IPS-15b (cell line): ENCODE results near the gene CLASP1.

Source experiments
- H3K27me3 ChIP-seq: one replicate; pipeline ENCODE4 v1.6.1; 2013; ENCODE audit warnings: low read length; ENCODE audit not compliant: control insufficient read depth, insufficient read depth
- H3K36me3 ChIP-seq: one replicate; pipeline ENCODE4 v1.6.1; 2013; ENCODE audit warnings: low read length; ENCODE audit not compliant: control insufficient read depth, insufficient read depth
- H3K4me1 ChIP-seq: one replicate; pipeline ENCODE4 v1.6.1; 2013; ENCODE audit warnings: mild to moderate bottlenecking, low read length; ENCODE audit not compliant: control insufficient read depth, insufficient read depth
- H3K4me3 ChIP-seq: one replicate; pipeline ENCODE4 v1.5.1; 2013; ENCODE audit warnings: low read depth, low read length
- H3K9ac ChIP-seq: one replicate; pipeline ENCODE4 v1.6.1; 2013; ENCODE audit warnings: low read depth, mild to moderate bottlenecking, low read length
- H3K9me3 ChIP-seq: one replicate; pipeline ENCODE4 v1.6.1; 2013; ENCODE audit warnings: mild to moderate bottlenecking, low read length; ENCODE audit not compliant: control insufficient read depth, insufficient read depth

The CLASP1 gene

GRCh38 chr2:121529439-121530211, 119.6 kb downstream of the CLASP1 start:
- Histone ChIP-seq H3K4me3 (peak overlapping the region; percentile 83), H3K36me3 (no peaks in the 10 kb centered on the region), H3K27me3 (no peaks in the 10 kb centered on the region), H3K9me3 (no peaks in the 10 kb centered on the region), H3K4me1 (peaks cover 9% of the 10 kb centered on the region), H3K9ac (peak overlapping the region; percentile 92)

GRCh38 chr2:121527009-121527682, 122.1 kb downstream of the CLASP1 start:
- H3K4me1 ChIP-seq, result peaks cover 3% of the 10 kb centered on the region
- H3K4me3 ChIP-seq, result no peak overlapping the region
- no peaks in the 10 kb centered on the region for H3K36me3 ChIP-seq
- no peak overlapping the region for H3K9ac ChIP-seq
- H3K9me3 ChIP-seq, result no peaks in the 10 kb centered on the region
- H3K27me3 ChIP-seq, result no peaks in the 10 kb centered on the region

GRCh38 chr2:121524685-121525425, 124.4 kb downstream of the CLASP1 start:
- no peak overlapping the region for H3K9ac ChIP-seq
- H3K4me1 ChIP-seq, result no peaks in the 10 kb centered on the region
- no peaks in the 10 kb centered on the region for H3K27me3 ChIP-seq
- H3K9me3 ChIP-seq, result no peaks in the 10 kb centered on the region
- H3K4me3 ChIP-seq, result no peak overlapping the region
- H3K36me3 ChIP-seq, result peaks cover 3% of the 10 kb centered on the region

GRCh38 chr2:121521359-121521758, 127.9 kb downstream of the CLASP1 start:
- Histone ChIP-seq H3K9me3 (no peaks in the 10 kb centered on the region), H3K4me1 (no peaks in the 10 kb centered on the region), H3K27me3 (no peaks in the 10 kb centered on the region), H3K36me3 (peaks cover 3% of the 10 kb centered on the region), H3K9ac (no peak overlapping the region), H3K4me3 (no peak overlapping the region)

- Histone ChIP-seq H3K4me1 (no peaks in the 10 kb centered on the region), H3K36me3 (peaks cover 3% of the 10 kb centered on the region), H3K4me3 (no peak overlapping the region), H3K9me3 (no peaks in the 10 kb centered on the region), H3K27me3 (no peaks in the 10 kb centered on the region), H3K9ac (no peak overlapping the region)
Measured at GRCh38 chr2:121520641-121520994, 128.6 kb downstream of the CLASP1 start.

GRCh38 chr2:121519732-121520640, 129.3 kb downstream of the CLASP1 start:
- H3K36me3 ChIP-seq, result peaks cover 3% of the 10 kb centered on the region
- no peak overlapping the region for H3K9ac ChIP-seq
- H3K27me3 ChIP-seq, result no peaks in the 10 kb centered on the region
- no peak overlapping the region for H3K4me3 ChIP-seq
- H3K9me3 ChIP-seq, result no peaks in the 10 kb centered on the region
- H3K4me1 ChIP-seq, result no peaks in the 10 kb centered on the region

GRCh38 chr2:121519153-121519552, 130.1 kb downstream of the CLASP1 start:
- H3K36me3 ChIP-seq, result peaks cover 3% of the 10 kb centered on the region
- no peak overlapping the region for H3K9ac ChIP-seq
- no peaks in the 10 kb centered on the region for H3K27me3 ChIP-seq
- no peaks in the 10 kb centered on the region for H3K9me3 ChIP-seq
- H3K4me1 ChIP-seq, result no peaks in the 10 kb centered on the region
- no peak overlapping the region for H3K4me3 ChIP-seq

GRCh38 chr2:121513597-121514333, 135.5 kb downstream of the CLASP1 start:
- Histone ChIP-seq H3K4me3 (no peak overlapping the region), H3K9me3 (no peaks in the 10 kb centered on the region), H3K4me1 (peaks cover 7% of the 10 kb centered on the region), H3K9ac (no peak overlapping the region), H3K36me3 (no peaks in the 10 kb centered on the region), H3K27me3 (no peaks in the 10 kb centered on the region)

- Histone ChIP-seq H3K4me1 (peaks cover 7% of the 10 kb centered on the region), H3K9ac (no peak overlapping the region), H3K27me3 (no peaks in the 10 kb centered on the region), H3K4me3 (no peak overlapping the region), H3K36me3 (no peaks in the 10 kb centered on the region), H3K9me3 (no peaks in the 10 kb centered on the region)
Measured at GRCh38 chr2:121510857-121511256, 138.4 kb downstream of the CLASP1 start.

GRCh38 chr2:121506621-121507020, 142.6 kb downstream of the CLASP1 start:
- no peaks in the 10 kb centered on the region for H3K36me3 ChIP-seq

More at GRCh38 chr2:121506621-121507020, 142.6 kb downstream of the CLASP1 start:
- Histone ChIP-seq H3K4me3 (no peak overlapping the region), H3K27me3 (no peaks in the 10 kb centered on the region), H3K9ac (no peak overlapping the region), H3K4me1 (no peaks in the 10 kb centered on the region), H3K9me3 (no peaks in the 10 kb centered on the region)
